SK-N-SH (cell line): ENCODE data around the gene HYAL3.

ENCODE experiments used
- SIN3A ChIP-seq: IDR thresholded peaks from 2 replicates; pipeline ENCODE4 v1.6.1; 2012; ENCODE audit warnings: low read depth, mild to moderate bottlenecking, low read length, moderate library complexity, borderline replicate concordance
- USF1 ChIP-seq: IDR thresholded peaks from 2 replicates; pipeline ENCODE4 v1.4.0; 2012; ENCODE audit warnings: low read depth, borderline replicate concordance
- TF ChIP-seq, protein P1 (sequence below): fragments of 200-600 bp; sonication (generic); IDR thresholded peaks from 2 replicates; pipeline ENCODE4 v1.6.1; 2017; ENCODE audit warnings: antibody characterized with exemption, mild to moderate bottlenecking, moderate library complexity

GRCh38 chr3:50345008-50345407, 45.8 kb upstream of the HYAL3 start:
- TF ChIP-seq, protein P1, sequence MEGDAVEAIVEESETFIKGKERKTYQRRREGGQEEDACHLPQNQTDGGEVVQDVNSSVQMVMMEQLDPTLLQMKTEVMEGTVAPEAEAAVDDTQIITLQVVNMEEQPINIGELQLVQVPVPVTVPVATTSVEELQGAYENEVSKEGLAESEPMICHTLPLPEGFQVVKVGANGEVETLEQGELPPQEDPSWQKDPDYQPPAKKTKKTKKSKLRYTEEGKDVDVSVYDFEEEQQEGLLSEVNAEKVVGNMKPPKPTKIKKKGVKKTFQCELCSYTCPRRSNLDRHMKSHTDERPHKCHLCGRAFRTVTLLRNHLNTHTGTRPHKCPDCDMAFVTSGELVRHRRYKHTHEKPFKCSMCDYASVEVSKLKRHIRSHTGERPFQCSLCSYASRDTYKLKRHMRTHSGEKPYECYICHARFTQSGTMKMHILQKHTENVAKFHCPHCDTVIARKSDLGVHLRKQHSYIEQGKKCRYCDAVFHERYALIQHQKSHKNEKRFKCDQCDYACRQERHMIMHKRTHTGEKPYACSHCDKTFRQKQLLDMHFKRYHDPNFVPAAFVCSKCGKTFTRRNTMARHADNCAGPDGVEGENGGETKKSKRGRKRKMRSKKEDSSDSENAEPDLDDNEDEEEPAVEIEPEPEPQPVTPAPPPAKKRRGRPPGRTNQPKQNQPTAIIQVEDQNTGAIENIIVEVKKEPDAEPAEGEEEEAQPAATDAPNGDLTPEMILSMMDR = no peak
- TF ChIP-seq SIN3A = no peak
- no peak for TF ChIP-seq USF1
